Calu3 (cell line): Measurements from ENCODE around the gene SPDYE1. TPM values are rescaled to one million over a fixed set of nuclear protein-coding genes. Genes with fewer than 3 reads are reported as not detected.
"Not testable (repeated sequence)": the region's sequence is repeated elsewhere in the genome, so short reads cannot be mapped to it uniquely, and the experiment has no call there.

Experiments used
- BruUV-seq: library from RNA; stranded (reverse); fragments of 400-500 nt; replicated peaks from 2 replicates; lab custom pipeline; 2021; lab: Mats Ljungman, UMichigan
- CTCF ChIA-PET: fragments of 300-600 bp; sonication (Branson Sonifier 250); formaldehyde crosslinking; loops from one replicate; lab custom pipeline; 2022; ENCODE audit warnings: antibody characterized with exemption; lab: Charles Lee
- DNase-seq: peaks from one replicate; pipeline ENCODE4 v3.0.0; 2022
- H3K27ac Mint-ChIP-seq: one replicate; pipeline ENCODE4 v1.8.0; 2022; ENCODE audit warnings: mixed read lengths; ENCODE audit not compliant: unreplicated experiment
- H3K27me3 Mint-ChIP-seq: one replicate; pipeline ENCODE4 v1.8.0; 2022; ENCODE audit warnings: mixed read lengths; ENCODE audit not compliant: unreplicated experiment
- H3K36me3 Mint-ChIP-seq: one replicate; pipeline ENCODE4 v1.8.0; 2022; ENCODE audit warnings: mild to moderate bottlenecking, moderate library complexity, mixed read lengths; ENCODE audit not compliant: insufficient read depth, unreplicated experiment
- H3K4me1 Mint-ChIP-seq: one replicate; pipeline ENCODE4 v1.8.0; 2022; ENCODE audit warnings: mild to moderate bottlenecking, low read depth, mixed read lengths; ENCODE audit not compliant: unreplicated experiment
- H3K4me3 Mint-ChIP-seq: one replicate; pipeline ENCODE4 v1.8.0; 2022; ENCODE audit warnings: mild to moderate bottlenecking, low read depth, moderate library complexity, mixed read lengths; ENCODE audit not compliant: unreplicated experiment
- H3K9me3 Mint-ChIP-seq: one replicate; pipeline ENCODE4 v1.8.0; 2022; ENCODE audit warnings: low read depth, mixed read lengths; ENCODE audit not compliant: unreplicated experiment
- intact Hi-C: fragments of 100-400 bp; cut with micrococcal nuclease; formaldehyde crosslinking; loops from one replicate; pipeline ENCODE4 v1.10.0; 2022; ENCODE audit not compliant: unreplicated experiment
- total RNA-seq: library from RNA; stranded (reverse); gene quantifications from 2 replicates; pipeline ENCODE4 v1.2.3, GENCODE V29; 2022

SPDYE1 gene
- total RNA-seq, 1 experiment from 2014 or later = not detected

DNA sequence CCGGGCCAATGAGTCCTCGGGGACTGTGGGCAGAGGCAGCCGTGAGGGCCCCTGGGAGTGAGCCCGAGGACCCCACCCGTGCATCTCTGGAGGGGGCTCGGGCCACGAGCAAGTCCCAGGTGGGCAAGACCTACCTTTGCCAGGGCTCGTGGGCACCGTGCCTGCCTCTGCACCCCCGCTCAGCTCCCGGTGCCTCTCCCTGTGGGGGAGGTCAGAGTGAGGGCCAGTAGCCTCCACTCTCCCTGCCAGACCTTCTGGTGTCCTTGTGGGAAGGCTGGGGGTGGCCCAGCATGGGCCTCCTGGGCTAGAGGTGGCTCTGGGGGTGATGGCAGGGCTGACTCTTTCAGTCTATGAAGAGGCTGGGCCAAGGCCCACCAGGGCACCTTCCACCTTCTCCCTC is 31.7 kb downstream of the SPDYE1 start:
- H3K4me1 Mint-ChIP-seq, DNase-seq, H3K36me3 Mint-ChIP-seq, H3K4me3 Mint-ChIP-seq, BruUV-seq, intact Hi-C loops, CTCF ChIA-PET, H3K27me3 Mint-ChIP-seq, H3K9me3 Mint-ChIP-seq, H3K27ac Mint-ChIP-seq: not testable (repeated sequence)

DNA sequence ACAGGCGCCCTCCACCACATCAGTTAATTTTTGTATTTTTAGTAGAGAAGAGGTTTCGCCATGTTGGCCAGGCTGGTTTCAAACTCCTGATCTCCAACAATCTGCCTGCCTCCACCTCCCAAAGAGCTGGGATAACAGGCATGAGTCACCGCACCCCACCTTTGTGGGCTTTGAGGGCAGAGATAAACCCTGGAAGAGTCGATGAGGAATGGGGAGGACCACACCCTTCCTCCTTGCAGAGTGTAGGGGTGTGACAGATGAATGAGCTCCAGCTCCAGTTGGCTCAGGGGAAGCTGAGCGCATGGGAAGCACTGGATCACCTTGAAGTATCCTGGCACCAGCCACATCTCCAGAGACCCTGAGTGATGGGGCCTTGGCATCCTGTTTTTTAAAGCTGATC is 32.3 kb downstream of the SPDYE1 start:
- intact Hi-C loops, H3K9me3 Mint-ChIP-seq, H3K36me3 Mint-ChIP-seq, BruUV-seq, CTCF ChIA-PET, H3K27ac Mint-ChIP-seq, DNase-seq, H3K4me1 Mint-ChIP-seq, H3K4me3 Mint-ChIP-seq, H3K27me3 Mint-ChIP-seq: not testable (repeated sequence)

DNA sequence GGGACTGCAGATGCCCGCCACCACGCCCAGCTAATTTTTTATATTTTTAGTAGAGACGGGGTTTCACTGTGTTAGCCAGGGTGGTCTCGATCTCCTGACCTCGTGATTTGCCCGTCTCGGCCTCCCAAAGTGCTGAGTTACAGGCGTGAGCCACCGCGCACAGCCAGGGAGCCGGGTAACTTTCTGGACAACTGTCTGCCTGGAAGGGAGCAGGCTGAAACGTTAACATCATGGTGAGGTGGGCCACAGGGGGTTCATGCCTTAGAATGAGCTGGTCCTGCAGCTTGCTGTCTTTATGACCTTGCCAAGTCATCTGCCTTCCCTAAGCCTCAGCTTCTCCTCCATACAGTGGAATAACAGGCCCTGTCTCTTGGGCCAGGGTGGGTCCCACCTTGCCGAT is 33.6 kb downstream of the SPDYE1 start:
- H3K27me3 Mint-ChIP-seq, H3K36me3 Mint-ChIP-seq, H3K4me1 Mint-ChIP-seq, intact Hi-C loops, H3K9me3 Mint-ChIP-seq, H3K27ac Mint-ChIP-seq, CTCF ChIA-PET, H3K4me3 Mint-ChIP-seq, BruUV-seq, DNase-seq: not testable (repeated sequence)

DNA sequence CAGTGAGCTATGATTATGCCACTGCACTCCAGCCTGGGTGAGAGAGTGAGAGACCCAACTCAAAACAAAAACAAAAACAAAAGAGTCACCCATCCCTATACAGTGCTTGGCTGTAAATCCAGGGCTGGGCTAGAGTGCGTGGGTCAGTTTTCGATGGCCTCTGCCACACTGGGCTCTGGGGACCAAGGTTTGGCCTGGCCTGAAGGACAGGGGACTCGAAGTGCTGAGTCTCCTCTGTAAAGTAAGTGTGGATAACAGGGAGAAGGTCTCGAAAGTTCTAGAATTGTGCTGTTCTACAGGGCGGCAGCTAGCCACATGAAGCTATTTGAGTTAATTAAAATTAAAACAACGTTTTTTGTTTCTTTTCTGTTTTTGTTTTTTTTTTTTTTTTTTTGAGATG is 34.3 kb downstream of the SPDYE1 start:
- H3K36me3 Mint-ChIP-seq, DNase-seq, BruUV-seq, H3K9me3 Mint-ChIP-seq, H3K27me3 Mint-ChIP-seq, H3K4me1 Mint-ChIP-seq, H3K27ac Mint-ChIP-seq, CTCF ChIA-PET, intact Hi-C loops, H3K4me3 Mint-ChIP-seq: not testable (repeated sequence)

DNA sequence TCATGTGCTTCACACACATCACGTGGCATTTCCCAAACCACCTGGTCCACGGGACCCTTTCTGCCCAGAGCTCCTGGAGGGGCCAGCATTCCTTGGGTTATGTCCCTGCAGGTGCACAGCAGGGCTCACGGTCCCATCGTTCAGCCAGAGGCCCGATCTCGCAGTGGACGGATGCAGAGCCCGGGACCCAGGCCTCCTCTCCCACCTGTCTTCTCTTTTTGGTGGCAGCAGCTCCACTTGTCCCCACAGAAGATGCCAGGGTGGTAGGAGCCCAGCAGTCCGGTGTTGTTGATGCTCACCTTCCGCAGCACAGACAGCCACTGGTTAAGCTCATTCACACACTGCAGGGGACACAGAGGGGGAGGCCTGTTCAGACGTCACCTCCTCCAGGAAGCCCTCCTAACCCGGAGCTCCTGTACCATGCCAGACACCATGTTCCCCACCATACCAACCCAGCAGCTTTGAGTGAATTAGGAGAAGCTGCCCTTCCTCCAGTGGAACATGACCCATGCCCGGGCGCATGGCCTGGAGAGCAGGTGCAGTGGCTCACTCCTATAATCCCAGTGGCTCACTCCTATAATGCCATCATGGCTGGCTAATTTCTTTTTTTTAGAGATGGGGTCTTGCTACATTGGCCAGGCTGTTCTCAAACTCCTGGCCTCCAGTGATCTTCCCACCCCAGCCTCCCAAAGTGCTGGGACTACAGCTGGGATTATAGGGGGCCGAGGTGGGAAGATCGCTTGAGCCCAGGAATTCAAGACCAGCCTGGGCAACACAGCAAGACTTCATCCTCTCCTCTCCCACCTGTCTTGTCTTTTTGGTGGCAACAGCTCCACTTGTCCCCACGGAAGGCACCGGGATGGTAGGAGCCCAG is 36.5 kb downstream of the SPDYE1 start:
- BruUV-seq, H3K4me3 Mint-ChIP-seq, H3K4me1 Mint-ChIP-seq, H3K36me3 Mint-ChIP-seq, intact Hi-C loops, DNase-seq, H3K27me3 Mint-ChIP-seq, CTCF ChIA-PET, H3K9me3 Mint-ChIP-seq, H3K27ac Mint-ChIP-seq: not testable (repeated sequence)

DNA sequence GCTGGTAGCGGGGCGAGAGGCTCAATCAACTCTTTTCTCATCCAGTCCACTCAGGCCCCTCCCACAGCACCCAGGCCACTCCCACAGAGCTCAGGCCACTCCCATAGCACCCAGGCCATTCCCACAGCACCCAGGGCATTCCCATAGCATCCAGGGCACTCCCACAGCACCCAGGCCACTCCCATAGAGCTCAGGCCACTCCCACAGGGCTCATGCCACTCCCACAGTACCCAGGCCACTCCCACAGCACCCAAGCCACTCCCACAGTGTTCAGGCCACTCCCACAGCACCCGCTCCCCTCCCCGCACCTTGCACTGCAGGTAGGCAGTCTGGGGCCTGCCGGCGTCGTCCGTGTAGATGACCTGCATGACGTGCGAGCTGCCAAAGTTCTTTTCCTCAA is 38.7 kb downstream of the SPDYE1 start:
- H3K4me3 Mint-ChIP-seq, BruUV-seq, intact Hi-C loops, H3K27ac Mint-ChIP-seq, H3K4me1 Mint-ChIP-seq, H3K9me3 Mint-ChIP-seq, CTCF ChIA-PET, H3K27me3 Mint-ChIP-seq: not testable (repeated sequence)
- H3K36me3 Mint-ChIP-seq = peaks cover 12% of the 10 kb centered on the region
- peak; percentile 59 for DNase-seq

DNA sequence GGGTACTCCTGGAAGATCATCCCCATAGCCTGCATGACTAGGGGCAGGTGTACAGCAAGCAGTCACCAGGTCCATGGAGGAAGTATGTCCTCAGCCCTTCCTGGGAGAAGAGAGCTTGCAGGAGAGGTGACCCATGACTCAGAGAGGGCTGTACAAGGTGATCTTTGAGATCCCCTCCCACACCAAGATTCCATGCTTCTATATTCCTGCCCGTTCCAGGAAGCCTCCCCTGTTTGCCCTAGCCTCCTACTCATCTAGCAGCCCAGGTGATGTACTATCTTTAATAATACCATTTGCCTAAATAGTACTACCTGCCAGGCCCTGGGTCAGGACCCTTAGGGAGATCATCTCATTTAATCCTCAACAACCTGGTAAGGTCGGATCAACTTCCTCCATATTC is 40.3 kb downstream of the SPDYE1 start:
- H3K27me3 Mint-ChIP-seq, intact Hi-C loops, H3K9me3 Mint-ChIP-seq, DNase-seq, BruUV-seq, CTCF ChIA-PET, H3K4me1 Mint-ChIP-seq, H3K27ac Mint-ChIP-seq, H3K4me3 Mint-ChIP-seq: not testable (repeated sequence)
- H3K36me3 Mint-ChIP-seq = peaks cover 12% of the 10 kb centered on the region

DNA sequence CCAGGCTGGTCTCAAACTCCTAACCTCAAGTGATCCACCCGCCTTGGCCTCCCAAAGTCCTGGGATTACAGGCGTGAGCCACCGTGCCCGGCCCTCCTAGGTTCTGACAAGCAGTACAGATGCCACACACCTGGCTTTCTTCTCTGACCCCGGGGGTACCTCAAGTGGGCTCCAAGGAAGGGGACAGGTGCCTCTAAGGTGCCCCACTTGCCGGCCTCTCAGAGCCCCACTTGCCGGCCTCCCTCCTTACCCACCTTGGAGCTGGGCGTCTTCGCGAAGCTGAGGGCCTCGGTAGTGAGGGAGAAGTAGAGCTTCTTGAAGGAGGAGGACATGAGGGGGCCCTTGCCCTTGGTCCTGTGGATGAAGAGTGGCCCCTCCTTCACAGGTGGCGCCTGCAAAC is 40.9 kb downstream of the SPDYE1 start:
- CTCF ChIA-PET, H3K4me3 Mint-ChIP-seq, intact Hi-C loops, H3K27me3 Mint-ChIP-seq, H3K9me3 Mint-ChIP-seq, H3K4me1 Mint-ChIP-seq, DNase-seq, H3K27ac Mint-ChIP-seq, BruUV-seq: not testable (repeated sequence)
- peaks cover 13% of the 10 kb centered on the region for H3K36me3 Mint-ChIP-seq

DNA sequence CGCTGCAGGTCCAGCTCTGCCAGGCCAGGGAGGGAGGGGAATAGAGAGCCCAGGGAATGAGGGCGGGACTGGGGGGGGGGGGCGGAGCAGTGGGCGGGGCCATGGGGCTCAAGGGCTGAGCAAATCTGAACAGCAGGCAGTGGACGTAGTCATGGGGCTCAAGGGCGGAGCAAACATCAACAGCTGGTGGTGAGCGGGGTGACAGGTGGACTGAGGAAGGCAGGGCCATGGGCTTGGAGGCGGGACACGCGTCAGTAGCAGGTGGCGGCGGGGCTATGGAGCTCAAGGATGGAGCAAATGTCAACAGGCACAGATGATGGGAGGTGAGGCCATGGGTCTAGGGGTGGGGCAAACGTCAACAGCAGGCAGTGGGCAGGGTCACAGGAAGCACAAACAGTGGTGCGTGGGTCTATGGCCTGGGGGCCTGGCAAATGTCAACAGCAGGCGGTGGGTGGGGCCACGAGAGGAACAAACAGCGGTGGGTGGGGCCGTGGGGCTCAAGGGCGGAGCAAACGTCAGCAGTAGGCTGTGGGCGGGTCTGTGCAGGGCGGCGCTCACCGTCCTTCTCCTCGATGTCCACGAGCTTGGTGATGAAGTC is 41.4 kb downstream of the SPDYE1 start:
- H3K9me3 Mint-ChIP-seq, intact Hi-C loops, BruUV-seq, H3K27ac Mint-ChIP-seq, H3K27me3 Mint-ChIP-seq: not testable (repeated sequence)
- CTCF ChIA-PET = interaction anchor here (0.6 to 0.7 kb wide), 2 partner anchors 16 to 29 kb away, joined by 3 to 5 read pairs; no protein-coding TSS in a partner anchor
- peaks cover 18% of the 10 kb centered on the region for H3K36me3 Mint-ChIP-seq
- peak; percentile 95 for DNase-seq
- peak overlapping the region; percentile 55 for H3K4me3 Mint-ChIP-seq
- H3K4me1 Mint-ChIP-seq = peaks cover 14% of the 10 kb centered on the region
